Endothelial cell of umbilical vein (primary cell): Measurements from ENCODE around the gene NFIA. TPM values are rescaled to one million over a fixed set of nuclear protein-coding genes. Genes with fewer than 3 reads are reported as not detected.

Source experiments
- BruUV-seq: library from RNA; stranded (reverse); fragments of 400-500 nt; replicated peaks from 2 replicates; lab custom pipeline; 2021; lab: Mats Ljungman, UMichigan
- CTCF ChIA-PET: fragments of 300-600, 350-600 bp; sonication (Branson Sonifier 250); formaldehyde crosslinking; loops from one replicate; lab custom pipeline; 2021; ENCODE audit warnings: antibody characterized with exemption, inconsistent platforms; lab: Charles Lee
- POLR2A ChIA-PET: fragments of 300-600, 350-600 bp; sonication (Branson Sonifier 250); formaldehyde crosslinking; loops from one replicate; lab custom pipeline; 2021; ENCODE audit warnings: antibody characterized with exemption, inconsistent platforms; lab: Charles Lee
- DNase-seq: peaks from one replicate; pipeline ENCODE4 v3.0.0-alpha.2; 2011; ENCODE audit warnings: low read depth, low spot score
- FAIRE-seq: peaks from 2 replicates; lab custom pipeline; 2011; peaks lifted over from hg19 to GRCh38; lab: Jason Lieb, UNC
- H2AFZ ChIP-seq: 2 replicates; pipeline ENCODE4 v1.6.0; 2012; ENCODE audit warnings: low read depth, low read length, control low read depth, inconsistent platforms
- H3K27ac ChIP-seq: 2 replicates; pipeline ENCODE4 v1.5.1; 2011; ENCODE audit warnings: low read depth, mild to moderate bottlenecking, control low read depth, low read length, moderate library complexity; ENCODE audit not compliant: insufficient read depth
- H3K27me3 ChIP-seq, 2 experiments: 2 replicates each; pipeline versions ENCODE4 v1.6.0 to v1.6.1; 2011; ENCODE audit warnings: low read length in 2 of 2, mixed read lengths in 1 of 2; ENCODE audit not compliant: control insufficient read depth in 2 of 2, insufficient read depth in 2 of 2
- H3K36me3 ChIP-seq, 2 experiments: 2 replicates in 1 of 2; 3 replicates in 1 of 2; pipeline ENCODE4 v1.5.1; 2011; ENCODE audit warnings: low read length in 2 of 2, mild to moderate bottlenecking in 1 of 2, moderate library complexity in 1 of 2; ENCODE audit not compliant: control insufficient read depth in 2 of 2, insufficient read depth in 2 of 2; ENCODE audit errors: extremely low read depth in 1 of 2
- H3K4me1 ChIP-seq: 3 replicates; pipeline ENCODE4 v1.5.1; 2011; ENCODE audit warnings: mild to moderate bottlenecking, low read length; ENCODE audit not compliant: control insufficient read depth, insufficient read depth; ENCODE audit errors: extremely low read depth
- H3K4me2 ChIP-seq: 2 replicates; pipeline ENCODE4 v1.6.1; 2011; ENCODE audit warnings: low read length, control low read depth, mixed read lengths; ENCODE audit not compliant: insufficient read depth
- H3K4me3 ChIP-seq, 3 experiments: fragments of 200-600 bp in 1 of 3; sonication (generic), shearing (Covaris generic) in 1 of 3; replicated peaks in 1 of 3; 2 replicates each; pipeline ENCODE4 v1.5.1; 2011 to 2016; ENCODE audit warnings: control low read depth in 3 of 3, low read length in 3 of 3, mild to moderate bottlenecking in 2 of 3, inconsistent platforms in 1 of 3, low read depth in 1 of 3, moderate library complexity in 1 of 3; ENCODE audit not compliant: insufficient read depth in 1 of 3
- H3K79me2 ChIP-seq: 2 replicates; pipeline ENCODE4 v1.6.0; 2012; ENCODE audit warnings: low read length, inconsistent platforms; ENCODE audit not compliant: control insufficient read depth, insufficient read depth
- H3K9ac ChIP-seq: replicated peaks from 2 replicates; pipeline ENCODE3; 2011; ENCODE audit warnings: low read length, control low read depth; ENCODE audit not compliant: insufficient read depth; ENCODE audit errors: extremely low read depth
- H3K9me1 ChIP-seq: replicated peaks from 3 replicates; pipeline ENCODE4 v1.6.0; 2011; ENCODE audit warnings: mild to moderate bottlenecking, low read length; ENCODE audit not compliant: control insufficient read depth, insufficient read depth; ENCODE audit errors: extremely low read depth
- H3K9me3 ChIP-seq: replicated peaks from 2 replicates; pipeline ENCODE4 v1.5.1; 2012; ENCODE audit warnings: low read length, inconsistent platforms; ENCODE audit not compliant: control insufficient read depth, insufficient read depth
- H4K20me1 ChIP-seq: replicated peaks from 2 replicates; pipeline ENCODE3; 2011; ENCODE audit warnings: mild to moderate bottlenecking, low read length; ENCODE audit not compliant: control insufficient read depth, insufficient read depth; ENCODE audit errors: extremely low read depth
- CTCF ChIP-seq, 2 donors: IDR thresholded peaks; 1 replicate in 1 of 2; 2 replicates in 1 of 2; pipeline ENCODE4 v1.5.1; 2011; ENCODE audit warnings: low read length in 2 of 2, mild to moderate bottlenecking in 2 of 2, moderate library complexity in 2 of 2, control low read depth in 1 of 2, inconsistent platforms in 1 of 2, low read depth in 1 of 2; ENCODE audit not compliant: insufficient read depth in 1 of 2; ENCODE audit errors: extremely low read depth in 1 of 2
- EZH2 ChIP-seq: IDR thresholded peaks from 2 replicates; pipeline ENCODE4 v1.6.1; 2012; ENCODE audit warnings: borderline replicate concordance, low read depth, mild to moderate bottlenecking, moderate library complexity, low read length, inconsistent platforms; ENCODE audit not compliant: severe bottlenecking
- FOS ChIP-seq: IDR thresholded peaks from 2 replicates; pipeline ENCODE4 v1.6.1; 2011; ENCODE audit warnings: mild to moderate bottlenecking, low read length, moderate library complexity, borderline replicate concordance; ENCODE audit not compliant: insufficient read depth
- GATA2 ChIP-seq: IDR thresholded peaks from 2 replicates; pipeline ENCODE4 v1.7.0; 2011; ENCODE audit warnings: low read depth, mild to moderate bottlenecking, moderate library complexity, mixed read lengths, low read length; ENCODE audit not compliant: insufficient read length, insufficient read depth
- JUN ChIP-seq: IDR thresholded peaks from 2 replicates; pipeline ENCODE4 v1.6.1; 2011; ENCODE audit warnings: borderline replicate concordance, low read depth; ENCODE audit not compliant: insufficient read length, insufficient read depth
- MAX ChIP-seq: IDR thresholded peaks from 2 replicates; pipeline ENCODE4 v1.6.1; 2011; ENCODE audit not compliant: insufficient read depth, insufficient read length
- POLR2A ChIP-seq: IDR thresholded peaks from 2 replicates; pipeline ENCODE4 v1.6.1; 2012; ENCODE audit warnings: low read depth, mild to moderate bottlenecking, control low read depth, low read length
- POLR2AphosphoS5 ChIP-seq: IDR thresholded peaks from 2 replicates; pipeline ENCODE4 v1.6.1; 2012; ENCODE audit warnings: low read depth, mild to moderate bottlenecking, control low read depth, low read length, moderate library complexity; ENCODE audit not compliant: insufficient read depth
- dilution Hi-C: fragments of 300-500 bp; cut with MboI; formaldehyde crosslinking; loops from one replicate; pipeline ENCODE4 v1.15.0; 2019; ENCODE audit warnings: low sequenced_read_pairs; ENCODE audit not compliant: extremely low pct_ligation_motif_present
- intact Hi-C: fragments of 100-400 bp; cut with micrococcal nuclease; formaldehyde crosslinking; loops from one replicate; pipeline ENCODE4 v1.10.0; 2022
- polyA plus RNA-seq, 4 experiments: library from polyadenylated mRNA; depleted of rRNA in 3 of 4; stranded (reverse) in 3 of 4; unstranded in 1 of 4; fragments of >200 nt; gene quantifications; 2 replicates each; pipeline versions ENCODE4 v1.2.1 to v1.2.3, GENCODE V29; 2011 to 2012; ENCODE audit warnings: missing spikeins in 1 of 4
- total RNA-seq: library from RNA; stranded (reverse); gene quantifications from 2 replicates; pipeline ENCODE4 v1.2.3, GENCODE V29; 2021

The NFIA gene
- total and polyA plus RNA-seq, 2 donors (not counting 3 experiments of a cell fraction or from before 2014, with no cell fraction given): 25.5 to 47.0 TPM

DNA sequence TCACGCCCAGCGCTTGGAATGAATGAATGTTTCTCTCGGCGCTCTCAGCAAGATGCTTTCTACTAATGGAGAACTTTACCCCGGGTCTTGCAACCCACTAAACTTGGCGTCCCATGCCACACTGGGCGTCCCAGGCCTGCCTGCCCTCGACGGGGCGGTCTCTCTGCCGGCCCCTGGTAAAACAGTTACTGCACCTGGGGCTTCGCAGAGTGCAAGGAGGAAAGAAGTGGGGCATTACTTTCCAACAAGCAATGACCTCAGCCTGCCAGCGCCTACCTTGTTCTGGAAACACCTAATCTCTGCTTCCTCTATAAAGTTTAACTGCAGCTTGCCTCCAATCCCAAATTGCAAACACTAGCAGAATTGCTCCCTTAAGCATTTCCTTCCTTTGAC, 27.8 kb upstream of the NFIA start:
- Histone ChIP-seq H3K4me2 (no peak overlapping the region), H4K20me1 (no peaks in the 10 kb centered on the region), H3K36me3 (no peaks in the 10 kb centered on the region), H3K9ac (no peak overlapping the region), H3K79me2 (no peaks in the 10 kb centered on the region), H3K4me1 (peaks cover 15% of the 10 kb centered on the region), H3K9me3 (no peaks in the 10 kb centered on the region), H2AFZ (no peak overlapping the region), H3K27me3 (no peaks in the 10 kb centered on the region), H3K9me1 (no peaks in the 10 kb centered on the region), H3K27ac (no peak overlapping the region), H3K4me3 (no peak overlapping the region)
- ChIA-PET POLR2A (no interaction called here), CTCF (interaction anchor here (1.2 to 6.6 kb wide), 9 partner anchors 12 to 799 kb away, joined by 3 to 110 read pairs (median 5); partner anchors contain the start of gene NFIA)
- DNase-seq: no peak
- intact Hi-C loops: no loop called here
- BruUV-seq: no TSS peak
- TF ChIP-seq FOS (no peak), EZH2 (no peak), MAX (no peak), POLR2A (no peak), JUN (no peak), CTCF (IDR thresholded peaks at IDR 0.05; ENCODE audit: extremely low read depth in 1 of 2, insufficient read depth in 1 of 2, low read depth in 1 of 2, low read length in 2 of 2) (no peak), POLR2AphosphoS5 (no peak), GATA2 (no peak)
- FAIRE-seq: no peak
- dilution Hi-C loops: no loop called here
